SIG-M5 treated with dmso at 0.1 percent for 504 hours (cell line): ENCODE data around the gene CYP4Z1.
"Not testable (repeated sequence)": the region's sequence is repeated elsewhere in the genome, so short reads cannot be mapped to it uniquely, and the experiment has no call there.

Experiments used
- DNase-seq: peaks from one replicate; lab custom pipeline; 2025; ENCODE audit not compliant: unreplicated experiment; lab: John Stamatoyannopoulos, UW

Gene CYP4Z1, protein sequence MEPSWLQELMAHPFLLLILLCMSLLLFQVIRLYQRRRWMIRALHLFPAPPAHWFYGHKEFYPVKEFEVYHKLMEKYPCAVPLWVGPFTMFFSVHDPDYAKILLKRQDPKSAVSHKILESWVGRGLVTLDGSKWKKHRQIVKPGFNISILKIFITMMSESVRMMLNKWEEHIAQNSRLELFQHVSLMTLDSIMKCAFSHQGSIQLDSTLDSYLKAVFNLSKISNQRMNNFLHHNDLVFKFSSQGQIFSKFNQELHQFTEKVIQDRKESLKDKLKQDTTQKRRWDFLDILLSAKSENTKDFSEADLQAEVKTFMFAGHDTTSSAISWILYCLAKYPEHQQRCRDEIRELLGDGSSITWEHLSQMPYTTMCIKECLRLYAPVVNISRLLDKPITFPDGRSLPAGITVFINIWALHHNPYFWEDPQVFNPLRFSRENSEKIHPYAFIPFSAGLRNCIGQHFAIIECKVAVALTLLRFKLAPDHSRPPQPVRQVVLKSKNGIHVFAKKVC

DNA sequence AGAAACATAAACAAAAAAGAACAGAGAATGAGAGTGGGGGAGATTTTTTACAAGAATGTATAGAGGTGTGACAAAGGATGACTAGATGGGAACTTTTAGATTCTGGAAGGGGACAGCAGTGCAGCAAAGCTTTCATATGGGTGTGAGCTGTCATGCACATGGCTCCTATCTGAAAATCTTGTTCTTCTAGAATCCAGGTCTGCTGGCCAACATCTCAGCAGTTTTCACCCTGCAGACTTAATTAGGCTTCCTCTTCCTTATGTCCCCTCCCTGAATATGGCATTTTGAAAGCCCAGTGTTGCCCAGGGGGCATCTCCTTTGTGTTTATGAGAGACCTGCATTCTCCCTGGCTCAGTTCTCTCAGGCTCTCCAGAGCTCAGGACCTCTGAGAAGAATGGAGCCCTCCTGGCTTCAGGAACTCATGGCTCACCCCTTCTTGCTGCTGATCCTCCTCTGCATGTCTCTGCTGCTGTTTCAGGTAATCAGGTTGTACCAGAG is at the start of gene CYP4Z1:
Gene CYP4Z1 (plus strand): TSS at position 135 of the 498 bp plus-strand sequence. CDS start 260 bp downstream, at position 395.
- DNase-seq: no peak

DNA sequence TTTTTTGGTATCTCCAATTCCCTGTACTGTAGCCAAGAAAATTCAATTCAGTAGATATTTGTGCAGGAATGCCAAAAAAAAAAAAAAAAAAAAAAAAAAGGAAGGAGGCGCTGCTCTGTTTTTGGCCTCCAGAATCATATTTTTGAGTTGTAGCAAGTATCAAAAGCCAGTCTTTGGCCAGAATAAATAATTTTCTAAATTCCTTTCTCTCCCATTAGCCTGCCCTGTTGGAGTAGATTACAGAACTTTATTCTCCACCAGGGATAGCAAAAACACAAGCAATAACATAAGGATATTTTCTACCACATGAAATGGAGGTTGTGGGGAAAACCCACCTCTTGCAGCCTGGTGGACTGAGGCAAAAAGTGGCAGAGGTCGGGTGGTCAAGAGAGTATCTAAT is 46.0 kb upstream of the CYP4Z1 start:
- no peak for DNase-seq

GRCh38 chr1:47023268-47024140 is 43.5 kb upstream of the CYP4Z1 start, which contains the start of gene CYP4X1:
CYP4X1 (plus strand) TSS chr1:47023669; CDS start chr1:47023818, 149 bp downstream.
- DNase-seq: no peak

- no peak for DNase-seq
These were observed 42.8 kb upstream of the CYP4Z1 start for GRCh38 chr1:47024141-47024801.

DNA sequence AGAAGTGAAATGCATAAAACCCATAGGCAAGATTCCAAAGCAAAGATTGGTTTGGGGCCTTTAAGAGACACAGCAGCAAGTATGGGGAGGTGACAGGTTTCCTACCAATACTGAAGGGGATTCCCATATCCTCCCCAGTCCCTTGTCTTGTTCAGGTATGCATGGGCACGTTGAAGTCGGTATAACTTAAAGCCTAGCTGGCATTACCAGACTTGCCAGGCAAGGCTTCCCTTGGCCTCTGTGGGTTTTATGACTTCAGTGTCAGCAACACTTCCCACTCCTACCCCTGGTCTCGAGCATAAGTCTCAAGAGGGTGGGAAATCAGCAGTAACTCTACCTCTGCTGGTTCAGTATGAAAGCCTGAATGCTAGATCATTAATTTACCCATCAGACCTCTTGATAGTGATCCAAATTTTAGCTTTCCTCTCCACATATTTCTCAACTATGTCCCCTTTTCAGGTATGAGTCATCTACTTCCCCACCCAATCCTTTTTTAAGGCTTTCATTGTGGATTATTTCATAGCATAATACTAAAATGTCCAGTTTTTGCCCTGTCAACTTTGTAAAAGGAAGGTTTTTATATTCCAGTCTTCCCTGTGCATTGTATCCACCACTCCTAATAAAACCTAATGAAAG is 36.7 kb upstream of the CYP4Z1 start:
- DNase-seq: no peak

DNA sequence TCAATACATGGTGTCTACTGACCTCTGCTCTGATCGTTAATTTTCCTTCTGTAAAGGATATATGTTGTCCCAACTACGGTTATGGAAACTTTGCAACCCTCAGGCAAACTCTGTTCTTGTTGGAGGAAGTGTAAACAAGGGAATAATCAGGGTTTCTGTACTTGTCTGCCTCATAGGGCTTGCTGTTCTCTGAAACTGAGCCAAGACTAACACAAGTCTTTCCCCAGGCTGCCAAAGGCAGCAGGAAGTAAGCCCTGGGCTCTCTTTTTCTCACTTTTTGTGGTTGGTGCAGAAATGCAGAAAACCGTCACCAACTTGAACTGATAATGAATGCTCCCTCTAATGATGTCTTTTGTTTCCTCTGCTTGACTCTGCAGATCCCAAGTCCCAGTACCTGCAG is 36.0 kb upstream of the CYP4Z1 start:
- DNase-seq: peak; percentile 26

DNA sequence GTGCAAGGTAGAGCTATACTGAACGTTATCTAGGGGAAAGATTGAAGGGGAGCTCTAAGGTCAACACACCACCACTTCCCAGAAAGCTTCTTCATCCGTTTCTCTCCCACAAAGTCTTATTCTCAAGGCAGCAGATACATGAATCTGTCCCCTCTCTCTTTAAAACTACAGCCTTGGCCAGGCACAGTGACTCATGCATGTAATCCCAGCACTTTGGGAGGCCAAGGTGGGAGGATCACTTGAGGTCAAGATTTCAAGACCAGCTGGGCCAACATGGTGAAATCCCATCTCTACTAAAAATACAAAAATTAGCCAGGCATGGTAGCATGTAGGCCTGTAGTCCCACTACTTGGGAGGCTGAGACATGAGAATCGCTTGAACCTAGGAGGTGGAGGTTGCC is 35.4 kb upstream of the CYP4Z1 start:
- DNase-seq: no peak

- DNase-seq: no peak
These were observed 30.3 kb upstream of the CYP4Z1 start for GRCh38 chr1:47036764-47037163.

- DNase-seq: no peak
These were observed 7.7 kb upstream of the CYP4Z1 start for GRCh38 chr1:47059376-47059775.

DNA sequence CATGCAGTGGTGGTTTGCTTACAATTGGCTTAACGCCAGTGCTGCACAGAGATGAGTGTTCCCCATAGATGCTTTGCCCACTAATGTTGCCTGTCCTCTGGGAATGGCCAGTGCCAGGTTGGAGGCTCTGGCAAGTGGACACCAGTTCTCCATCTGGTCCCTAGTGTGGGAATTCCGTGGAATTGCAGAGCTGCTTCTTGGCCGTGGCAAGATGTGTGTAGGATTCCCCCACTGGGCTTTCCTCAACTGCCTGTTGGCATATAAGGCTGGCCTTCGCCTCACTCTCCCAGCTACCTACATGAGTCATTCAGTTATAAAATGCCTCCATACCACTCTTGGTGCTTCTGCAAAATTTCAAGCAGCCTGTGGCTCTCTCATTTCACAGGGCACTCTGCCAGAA is 2.0 kb downstream of the CYP4Z1 start:
- DNase-seq: not testable (repeated sequence)

DNA sequence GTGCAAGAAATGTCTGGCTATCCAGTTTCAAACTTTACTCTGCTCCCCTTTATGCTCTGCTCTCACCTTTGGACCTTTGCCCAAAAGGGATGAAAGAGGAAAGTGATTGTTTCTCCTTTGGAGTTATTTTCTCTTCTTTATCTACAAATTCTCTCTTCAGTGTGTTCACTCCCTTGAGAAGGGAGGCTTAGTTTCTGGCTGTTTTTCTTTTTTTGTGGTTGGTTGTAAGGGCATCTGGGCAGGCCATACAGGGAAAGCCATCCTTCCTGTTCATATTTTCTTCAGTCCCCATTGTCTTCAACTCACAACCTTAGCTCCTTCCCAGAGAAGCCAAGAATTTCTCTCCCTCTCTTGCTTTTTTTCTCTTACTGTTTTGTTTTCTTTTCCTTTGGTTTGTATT is 2.5 kb downstream of the CYP4Z1 start:
- DNase-seq: not testable (repeated sequence)

DNA sequence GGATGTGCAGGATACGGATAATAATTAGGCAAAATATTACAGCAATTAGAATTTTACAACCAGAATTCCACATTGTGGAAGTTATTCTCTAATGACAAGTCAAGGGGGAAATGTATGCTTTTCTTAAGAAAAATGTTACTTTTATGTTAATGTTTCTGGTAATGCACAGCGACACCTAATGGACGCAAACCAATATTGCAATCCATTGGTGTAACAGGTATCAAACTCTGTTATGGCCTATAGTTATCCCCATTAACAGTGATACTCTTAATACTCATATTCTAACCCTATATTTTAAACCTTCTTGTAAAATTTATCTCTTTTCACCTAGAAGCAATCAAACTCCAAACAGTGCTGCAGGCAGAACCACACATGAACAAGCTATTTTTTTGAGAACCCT is 22.3 kb downstream of the CYP4Z1 start:
- not testable (repeated sequence) for DNase-seq

DNA sequence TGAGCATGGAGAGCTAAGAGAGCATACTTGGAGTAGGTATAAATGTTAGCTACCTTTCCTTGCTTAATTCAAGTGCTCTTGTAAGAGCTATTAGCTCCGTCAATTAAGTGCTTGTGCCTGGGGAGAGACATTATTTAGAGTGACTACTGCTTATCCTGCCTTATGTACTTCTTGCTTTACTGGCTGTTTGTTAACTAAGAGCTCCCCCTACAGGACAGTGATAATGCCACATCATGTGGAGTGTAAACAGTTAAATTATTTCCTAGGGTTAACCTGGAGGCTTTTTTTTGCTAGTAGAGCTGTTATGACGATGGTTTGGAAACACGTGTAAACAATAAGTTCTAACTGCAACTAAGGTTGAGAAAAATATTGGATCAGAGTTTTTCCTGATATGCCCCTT is 24.4 kb downstream of the CYP4Z1 start:
- not testable (repeated sequence) for DNase-seq

DNA sequence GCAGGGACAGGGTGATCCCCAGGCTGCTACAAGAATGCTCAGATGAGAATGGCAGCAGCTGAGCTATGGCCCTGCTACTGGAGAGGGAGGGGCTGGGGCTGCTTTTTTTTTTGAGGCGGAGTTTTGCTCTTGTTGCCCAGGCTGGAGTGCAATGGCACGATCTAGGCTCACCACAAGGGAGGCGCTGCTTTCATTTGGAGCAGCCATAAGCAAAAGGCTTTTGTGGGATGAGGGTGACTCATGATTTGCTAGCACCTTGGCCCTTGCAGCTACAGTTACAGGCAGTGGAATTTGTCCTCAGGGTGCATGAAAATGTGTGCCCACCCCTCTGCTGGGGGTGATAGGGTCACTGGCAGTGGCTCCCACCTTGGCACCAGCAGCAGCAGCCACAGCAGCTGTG is 37.8 kb downstream of the CYP4Z1 start:
- DNase-seq: no peak

GRCh38 chr1:47106792-47107191 is 39.8 kb downstream of the CYP4Z1 start:
- no peak for DNase-seq

- DNase-seq: not testable (repeated sequence)
These were observed 41.0 kb downstream of the CYP4Z1 start for GRCh38 chr1:47107851-47108574.

GRCh38 chr1:47109482-47109881 is 42.5 kb downstream of the CYP4Z1 start:
- not testable (repeated sequence) for DNase-seq

- DNase-seq: no peak
These were observed 46.1 kb downstream of the CYP4Z1 start for GRCh38 chr1:47113178-47113577.

- DNase-seq: not testable (repeated sequence)
These were observed 54.0 kb downstream of the CYP4Z1 start for GRCh38 chr1:47121039-47121438.

DNA sequence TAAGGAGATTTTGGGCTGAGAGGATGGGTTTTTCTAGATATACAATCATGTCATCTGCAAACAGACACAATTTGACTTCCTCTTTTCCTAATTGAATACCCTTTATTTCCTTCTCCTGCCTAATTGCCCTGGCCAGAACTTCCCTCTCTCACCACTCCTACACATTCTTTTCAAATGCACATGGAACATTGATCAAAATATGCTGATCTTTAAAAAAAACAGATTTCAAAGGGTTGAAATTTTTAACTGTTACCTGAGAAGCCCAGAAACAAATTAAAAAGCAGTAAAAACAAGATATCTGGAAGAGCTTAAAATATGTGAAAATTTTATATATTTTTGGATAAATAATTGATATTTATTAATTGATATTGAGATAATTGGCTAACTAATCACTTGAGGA is 57.8 kb downstream of the CYP4Z1 start:
- DNase-seq: not testable (repeated sequence)
